Adipocyte (in vitro differentiated cells): ENCODE data around the gene DAGLA.

Experiments
- DNase-seq: peaks from one replicate; pipeline ENCODE4 v3.0.0-alpha.2; 2015; ENCODE audit warnings: low read depth
- H3K27me3 ChIP-seq: replicated peaks from 2 replicates; pipeline ENCODE4 v1.7.0; 2013; ENCODE audit warnings: mild to moderate bottlenecking, low read length, moderate library complexity; ENCODE audit not compliant: control insufficient read depth, insufficient read depth
- H3K36me3 ChIP-seq: 2 replicates; pipeline ENCODE4 v1.7.0; 2013; ENCODE audit warnings: low read length, mild to moderate bottlenecking, moderate library complexity; ENCODE audit not compliant: control insufficient read depth, insufficient read depth, severe bottlenecking
- H3K4me1 ChIP-seq: 2 replicates; pipeline ENCODE4 v1.7.0; 2013; ENCODE audit warnings: mild to moderate bottlenecking, low read length, moderate library complexity; ENCODE audit not compliant: control insufficient read depth, insufficient read depth
- H3K4me3 ChIP-seq: 2 replicates; pipeline ENCODE4 v1.7.0; 2013; ENCODE audit warnings: mild to moderate bottlenecking, low read length, moderate library complexity
- H3K9ac ChIP-seq: 2 replicates; pipeline ENCODE4 v1.7.0; 2013; ENCODE audit warnings: mild to moderate bottlenecking, low read length, moderate library complexity
- H3K9me3 ChIP-seq: 2 replicates; pipeline ENCODE4 v1.7.0; 2013; ENCODE audit warnings: mild to moderate bottlenecking, low read length, moderate library complexity; ENCODE audit not compliant: control insufficient read depth

Gene DAGLA

GRCh38 chr11:61679893-61680621 is at the start of gene DAGLA:
Gene DAGLA, plus strand, starts transcription at chr11:61680391. Its CDS starts 39,765 bp downstream, at chr11:61720156.
- DNase-seq, result peak; percentile 81
- peak within 1 kb of the TSS; percentile 84 for H3K4me3 ChIP-seq

GRCh38 chr11:61632096-61632495 is 48.1 kb upstream of the DAGLA start:
- H3K9me3 ChIP-seq, result no peaks in the 10 kb centered on the region
- H3K4me1 ChIP-seq, result no peaks in the 10 kb centered on the region
- peaks cover 9% of the 10 kb centered on the region for H3K27me3 ChIP-seq
- no peak overlapping the region for H3K4me3 ChIP-seq
- H3K9ac ChIP-seq, result no peak overlapping the region
- DNase-seq, result no peak
- no peaks in the 10 kb centered on the region for H3K36me3 ChIP-seq

More at GRCh38 chr11:61679893-61680621, at the start of gene DAGLA:
- Histone ChIP-seq H3K9ac (peak within 1 kb of the TSS; percentile 78), H3K27me3 (peaks cover 36% of the 10 kb centered on the region), H3K36me3 (no peaks in the 10 kb centered on the region), H3K9me3 (no peaks in the 10 kb centered on the region), H3K4me1 (peaks cover 23% of the 10 kb centered on the region)

GRCh38 chr11:61635304-61635703 is 44.9 kb upstream of the DAGLA start:
- Histone ChIP-seq H3K9me3 (no peaks in the 10 kb centered on the region), H3K36me3 (no peaks in the 10 kb centered on the region), H3K4me3 (no peak overlapping the region), H3K9ac (no peak overlapping the region), H3K4me1 (peaks cover 4% of the 10 kb centered on the region), H3K27me3 (peaks cover 9% of the 10 kb centered on the region)
- DNase-seq, result no peak

- Histone ChIP-seq H3K9ac (no peak overlapping the region), H3K9me3 (no peaks in the 10 kb centered on the region), H3K36me3 (no peaks in the 10 kb centered on the region), H3K27me3 (peaks cover 8% of the 10 kb centered on the region), H3K4me1 (peaks cover 4% of the 10 kb centered on the region), H3K4me3 (no peak overlapping the region)
- no peak for DNase-seq
Observed at GRCh38 chr11:61635787-61636186, 44.4 kb upstream of the DAGLA start.

GRCh38 chr11:61636676-61637075 is 43.5 kb upstream of the DAGLA start:
- Histone ChIP-seq H3K36me3 (no peaks in the 10 kb centered on the region), H3K4me1 (peaks cover 4% of the 10 kb centered on the region), H3K9ac (no peak overlapping the region), H3K4me3 (no peak overlapping the region), H3K27me3 (peaks cover 8% of the 10 kb centered on the region), H3K9me3 (no peaks in the 10 kb centered on the region)
- DNase-seq, result no peak

GRCh38 chr11:61637277-61637676 is 42.9 kb upstream of the DAGLA start:
- Histone ChIP-seq H3K36me3 (no peaks in the 10 kb centered on the region), H3K27me3 (peaks cover 8% of the 10 kb centered on the region), H3K9me3 (no peaks in the 10 kb centered on the region), H3K4me1 (peaks cover 4% of the 10 kb centered on the region), H3K4me3 (no peak overlapping the region), H3K9ac (no peak overlapping the region)
- DNase-seq, result no peak

GRCh38 chr11:61639816-61640443 is 40.3 kb upstream of the DAGLA start:
- no peak overlapping the region for H3K4me3 ChIP-seq
- no peak for DNase-seq
- peaks cover 4% of the 10 kb centered on the region for H3K4me1 ChIP-seq
- peaks cover 14% of the 10 kb centered on the region for H3K27me3 ChIP-seq
- H3K9ac ChIP-seq, result no peak overlapping the region
- H3K9me3 ChIP-seq, result no peaks in the 10 kb centered on the region
- no peaks in the 10 kb centered on the region for H3K36me3 ChIP-seq

- no peak for DNase-seq
- Histone ChIP-seq H3K9ac (no peak overlapping the region), H3K4me1 (peaks cover 4% of the 10 kb centered on the region), H3K27me3 (peaks cover 7% of the 10 kb centered on the region), H3K9me3 (no peaks in the 10 kb centered on the region), H3K4me3 (no peak overlapping the region), H3K36me3 (no peaks in the 10 kb centered on the region)
Observed at GRCh38 chr11:61642162-61642561, 38.0 kb upstream of the DAGLA start.

GRCh38 chr11:61645179-61645868 is 34.9 kb upstream of the DAGLA start:
- H3K27me3 ChIP-seq, result peaks cover 6% of the 10 kb centered on the region
- no peak overlapping the region for H3K9ac ChIP-seq
- H3K4me1 ChIP-seq, result no peaks in the 10 kb centered on the region
- no peaks in the 10 kb centered on the region for H3K36me3 ChIP-seq
- no peaks in the 10 kb centered on the region for H3K9me3 ChIP-seq
- DNase-seq, result peak; percentile 11
- no peak overlapping the region for H3K4me3 ChIP-seq

GRCh38 chr11:61647529-61647928 is 32.7 kb upstream of the DAGLA start:
- DNase-seq, result no peak

GRCh38 chr11:61650781-61651571 is 29.2 kb upstream of the DAGLA start:
- DNase-seq, result no peak
- no peak overlapping the region for H3K9ac ChIP-seq
- H3K36me3 ChIP-seq, result no peaks in the 10 kb centered on the region
- no peak overlapping the region for H3K4me3 ChIP-seq
- H3K9me3 ChIP-seq, result no peaks in the 10 kb centered on the region
- H3K4me1 ChIP-seq, result no peaks in the 10 kb centered on the region
- peaks cover 25% of the 10 kb centered on the region for H3K27me3 ChIP-seq

More at GRCh38 chr11:61647529-61647928, 32.7 kb upstream of the DAGLA start:
- no peak overlapping the region for H3K4me3 ChIP-seq
- H3K4me1 ChIP-seq, result no peaks in the 10 kb centered on the region
- no peaks in the 10 kb centered on the region for H3K36me3 ChIP-seq
- no peak overlapping the region for H3K9ac ChIP-seq
- H3K27me3 ChIP-seq, result peaks cover 13% of the 10 kb centered on the region
- H3K9me3 ChIP-seq, result no peaks in the 10 kb centered on the region
